HG02798 (cell line): Measurements from ENCODE around the gene IL16.
"Not testable (repeated sequence)": the region's sequence is repeated elsewhere in the genome, so short reads cannot be mapped to it uniquely, and the experiment has no call there.

Experiments used
- ATAC-seq: cut with Tn5 transposase; IDR thresholded peaks from one replicate; pipeline ENCODE4 v1.9.1; 2021; ENCODE audit warnings: mild to moderate bottlenecking; ENCODE audit not compliant: unreplicated experiment, poor library complexity

The IL16 gene

DNA sequence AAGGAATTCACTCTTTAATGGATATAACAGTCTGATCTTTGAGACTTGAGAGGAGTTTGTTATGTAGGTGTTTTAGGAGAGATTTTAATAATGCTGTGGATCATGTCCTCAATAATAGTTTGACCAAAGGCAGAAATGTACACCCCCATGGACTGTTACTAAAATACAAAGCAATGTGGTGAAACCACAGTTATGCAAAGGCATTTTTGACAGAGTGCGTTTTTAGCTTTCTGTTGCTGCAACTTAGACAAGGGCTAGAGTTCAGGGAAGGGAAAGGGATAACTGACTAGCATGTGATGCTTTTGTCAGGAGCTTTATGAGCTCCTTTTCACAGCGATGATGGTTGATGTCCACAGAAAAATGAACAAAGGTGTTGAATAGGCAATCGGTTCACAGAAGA is 130.8 kb downstream of the IL16 start:
- ATAC-seq = no peak

DNA sequence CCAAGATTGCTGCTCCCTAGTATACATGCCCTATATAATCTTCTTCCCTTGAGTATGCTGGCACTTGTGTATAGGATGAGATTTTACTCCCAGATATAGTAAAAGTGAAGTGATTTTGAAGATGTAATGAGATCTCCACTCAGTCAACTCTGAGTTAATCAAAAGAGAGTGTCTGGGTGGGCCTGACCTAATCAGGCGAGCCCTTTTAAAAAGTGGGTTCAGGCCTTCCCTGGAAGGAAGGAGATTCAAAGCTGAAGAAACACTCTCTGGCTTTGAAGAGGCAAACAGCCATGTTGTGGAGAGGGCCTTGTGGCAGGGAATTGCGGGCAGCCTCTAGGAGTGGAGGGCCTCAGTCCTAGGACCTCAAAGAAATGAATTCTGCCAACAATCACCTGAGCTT is 132.8 kb downstream of the IL16 start:
- ATAC-seq = no peak

GRCh38 chr15:81330366-81331090 is 133.8 kb downstream of the IL16 start:
- ATAC-seq = no peak

DNA sequence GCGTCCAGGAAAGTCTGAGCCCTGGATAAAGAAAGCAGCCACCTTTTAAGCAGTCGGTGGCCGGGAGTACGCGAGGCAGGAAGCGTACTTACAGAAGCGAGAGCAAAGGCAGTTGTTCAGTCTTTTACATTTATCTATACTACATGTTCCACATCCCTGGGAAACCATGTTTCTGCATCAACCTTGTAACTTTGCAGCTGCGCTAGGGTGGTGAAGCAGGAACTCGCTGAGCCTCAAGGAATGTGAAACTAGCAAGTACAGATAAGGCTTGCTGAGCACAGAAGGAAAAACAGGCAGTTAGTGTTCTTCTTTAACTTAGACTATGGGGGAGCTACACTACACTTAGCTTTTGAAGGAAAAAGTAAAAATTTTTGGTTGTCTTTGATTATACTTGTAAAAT is 134.5 kb downstream of the IL16 start:
- ATAC-seq = not testable (repeated sequence)

DNA sequence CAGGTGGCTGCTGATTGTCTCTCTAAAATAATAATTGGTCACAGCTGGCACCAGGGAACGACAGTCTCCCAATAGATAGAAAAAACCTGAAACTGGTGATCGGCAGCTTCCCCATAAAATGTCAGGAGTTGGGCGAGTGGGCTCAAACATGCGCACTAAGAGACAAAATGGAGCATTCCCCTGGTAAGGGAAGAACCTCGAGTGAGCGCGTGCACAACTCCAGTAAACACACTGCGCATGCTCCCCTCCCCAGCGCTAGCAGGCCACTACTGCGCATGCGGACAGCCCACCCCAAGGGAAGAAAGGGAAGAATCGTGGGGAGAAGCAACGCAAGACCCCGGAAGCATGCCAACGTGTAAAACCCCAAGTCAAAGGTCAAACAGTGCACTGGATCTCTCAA is 134.9 kb downstream of the IL16 start:
- ATAC-seq = no peak

DNA sequence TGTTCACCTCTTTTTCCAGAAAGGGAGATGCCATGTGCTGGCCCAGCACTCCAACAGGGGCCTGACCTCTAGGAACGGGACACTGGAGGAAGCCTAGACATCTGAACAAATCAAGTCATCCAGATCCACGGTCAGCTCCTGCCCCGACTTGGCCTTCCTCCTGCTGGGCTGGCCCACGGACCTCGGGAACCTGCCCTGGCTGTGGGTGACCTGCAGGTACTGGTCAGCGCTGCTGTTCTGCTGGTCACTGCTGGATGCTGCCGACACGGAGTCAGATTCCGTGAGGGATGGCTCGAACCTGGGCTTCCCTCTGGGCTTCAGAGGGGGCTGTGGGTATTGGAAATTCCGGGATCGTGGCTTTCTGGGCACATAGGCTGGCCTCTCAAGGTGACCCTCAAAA is 135.6 kb downstream of the IL16 start:
- ATAC-seq = no peak

GRCh38 chr15:81333363-81333762 is 136.7 kb downstream of the IL16 start:
- ATAC-seq = no peak

- ATAC-seq = no peak
Measured at GRCh38 chr15:81334768-81335435, 138.2 kb downstream of the IL16 start.

DNA sequence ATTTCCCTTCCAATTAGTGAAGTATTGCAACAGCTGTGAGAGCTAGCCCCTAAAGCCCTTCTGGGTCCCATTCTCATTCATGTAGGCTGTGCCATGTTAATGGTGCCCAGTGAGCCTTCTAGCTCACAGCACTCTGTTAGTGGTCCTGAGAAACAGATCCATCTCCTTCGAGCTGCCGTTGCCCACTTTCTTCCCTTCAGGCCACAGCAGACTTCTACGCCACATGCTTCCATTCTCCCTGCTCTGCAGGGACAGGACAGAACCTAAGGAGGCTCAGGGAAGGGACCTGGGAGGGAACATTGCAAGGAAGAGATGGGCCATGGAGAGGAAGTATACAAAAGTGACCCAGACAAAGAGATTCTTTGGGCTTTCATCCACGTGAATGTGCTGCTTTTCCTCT is 139.0 kb downstream of the IL16 start:
- ATAC-seq = no peak

GRCh38 chr15:81336568-81336967 is 139.9 kb downstream of the IL16 start:
- ATAC-seq = no peak

GRCh38 chr15:81337241-81337640 is 140.6 kb downstream of the IL16 start:
- ATAC-seq = no peak

DNA sequence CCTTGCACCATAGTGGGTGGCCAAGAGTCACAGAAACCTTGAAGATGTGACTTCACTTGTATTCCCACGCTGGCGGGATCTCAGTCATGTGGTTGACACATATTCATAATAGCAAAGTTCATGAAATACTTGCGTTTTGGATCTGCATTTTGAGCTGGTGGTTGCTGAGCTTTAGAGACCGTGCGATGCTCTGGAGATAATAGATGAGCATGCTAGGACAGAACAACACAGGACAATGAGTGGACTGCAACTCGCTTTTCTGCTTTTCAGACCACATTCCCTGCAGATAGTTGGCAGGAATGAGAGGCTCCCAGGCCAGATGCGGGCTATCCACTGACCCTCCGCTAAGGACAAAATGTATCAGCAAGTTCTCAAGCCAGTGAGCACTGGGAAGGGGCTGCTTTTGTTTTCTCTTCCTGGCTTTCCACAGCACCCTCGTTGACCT is 141.1 kb downstream of the IL16 start:
- ATAC-seq = no peak

GRCh38 chr15:81338170-81339007 is 141.7 kb downstream of the IL16 start:
- no peak for ATAC-seq

DNA sequence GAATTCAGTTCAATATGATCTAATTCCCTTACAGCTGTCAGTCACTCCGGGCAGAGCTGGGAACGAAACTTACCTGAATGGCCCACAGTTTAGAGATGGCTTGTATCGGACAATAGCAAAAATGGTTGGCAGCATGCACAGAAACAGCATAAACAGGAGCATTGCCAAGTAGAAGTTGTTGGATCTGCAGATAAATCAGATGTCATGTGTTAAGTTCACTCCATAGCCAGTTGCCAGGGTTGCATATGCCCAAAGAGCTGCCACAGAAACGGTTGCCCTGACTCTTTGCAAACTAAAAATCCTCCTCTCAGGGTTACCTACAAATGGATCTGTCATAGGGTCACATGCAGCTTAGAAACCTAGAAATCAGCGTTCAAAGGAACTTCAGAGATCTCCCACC is 142.6 kb downstream of the IL16 start:
- no peak for ATAC-seq

- no peak for ATAC-seq
Measured at GRCh38 chr15:81339851-81340250, 143.2 kb downstream of the IL16 start.

DNA sequence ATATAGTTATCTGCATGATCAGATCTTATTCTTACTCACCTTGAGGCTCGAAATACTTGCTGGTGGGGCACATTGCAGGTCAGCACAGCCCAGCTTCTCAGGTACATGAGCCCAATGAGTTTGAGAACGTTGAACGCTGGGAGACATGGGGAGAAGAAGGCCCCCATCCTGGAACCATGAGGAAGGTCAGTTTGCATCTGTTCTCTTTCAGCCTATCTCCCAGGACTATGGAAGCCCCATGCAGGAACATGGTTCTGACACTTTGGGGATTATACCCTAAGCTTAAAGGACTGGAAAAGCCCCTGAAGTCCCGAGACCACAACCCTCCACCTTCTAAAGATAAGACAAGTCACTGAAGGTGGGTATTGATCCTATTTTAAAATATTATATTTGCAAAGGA is 144.7 kb downstream of the IL16 start:
- ATAC-seq = no peak

- ATAC-seq = no peak
Measured at GRCh38 chr15:81343371-81343770, 146.7 kb downstream of the IL16 start.

DNA sequence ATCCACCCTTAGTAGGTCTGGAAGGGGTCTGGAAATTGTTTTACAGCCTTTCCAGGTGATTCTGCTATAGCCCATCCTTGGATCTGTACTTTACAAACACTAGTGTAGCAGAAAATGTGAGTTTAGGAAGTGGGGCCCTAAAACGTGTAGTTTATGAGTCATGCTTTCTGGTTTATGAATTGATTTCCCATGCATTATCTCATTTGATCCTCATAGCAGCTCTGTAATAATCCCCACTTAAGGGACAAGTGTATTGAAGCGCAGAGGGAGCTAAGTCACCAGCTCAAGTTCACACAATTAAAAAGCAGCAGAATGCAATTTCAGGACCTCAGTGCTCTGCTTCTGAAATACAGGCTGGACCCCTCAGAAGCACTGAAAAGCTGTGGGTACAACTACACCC is 149.9 kb downstream of the IL16 start:
- ATAC-seq = no peak

GRCh38 chr15:81347910-81348309 is 151.2 kb downstream of the IL16 start:
- ATAC-seq = no peak

- ATAC-seq = not testable (repeated sequence)
Measured at GRCh38 chr15:81348691-81349090, 152.0 kb downstream of the IL16 start.

- ATAC-seq = no peak
Measured at GRCh38 chr15:81349271-81349670, 152.6 kb downstream of the IL16 start.
